GM19467 (cell line): Measurements from ENCODE around the gene GCNT2.
"Not testable (repeated sequence)": the region's sequence is repeated elsewhere in the genome, so short reads cannot be mapped to it uniquely, and the experiment has no call there.

ENCODE experiments used
- ATAC-seq: cut with Tn5 transposase; IDR thresholded peaks from one replicate; pipeline ENCODE4 v1.9.1; 2021; ENCODE audit warnings: mild to moderate bottlenecking, moderate library complexity; ENCODE audit not compliant: unreplicated experiment

Gene GCNT2

GRCh38 chr6:10655508-10656055 lies 134.4 kb downstream of the GCNT2 start:
- no peak for ATAC-seq

GRCh38 chr6:10658910-10659698 lies 138.0 kb downstream of the GCNT2 start:
- no peak for ATAC-seq

GRCh38 chr6:10659699-10660348 lies 138.7 kb downstream of the GCNT2 start:
- no peak for ATAC-seq

GRCh38 chr6:10660431-10661191 lies 139.5 kb downstream of the GCNT2 start:
- not testable (repeated sequence) for ATAC-seq

- ATAC-seq = no peak
Observed at GRCh38 chr6:10662207-10662606, 141.1 kb downstream of the GCNT2 start.

- no peak for ATAC-seq
Observed at GRCh38 chr6:10662742-10663141, 141.6 kb downstream of the GCNT2 start.

- not testable (repeated sequence) for ATAC-seq
Observed at GRCh38 chr6:10665595-10665994, 144.4 kb downstream of the GCNT2 start.

- ATAC-seq = no peak
Observed at GRCh38 chr6:10668126-10668917, 147.2 kb downstream of the GCNT2 start.

- ATAC-seq = no peak
Observed at GRCh38 chr6:10676403-10676802, 155.3 kb downstream of the GCNT2 start.

GRCh38 chr6:10678456-10678855 lies 157.3 kb downstream of the GCNT2 start:
- no peak for ATAC-seq
